ENCODE measurements around the gene TNKS1BP1. TPM values are rescaled to one million over a fixed set of nuclear protein-coding genes. Genes with fewer than 3 reads are reported as not detected.

TNKS1BP1 gene
- total RNA-seq, 1 experiment from 2014 or later = 218 TPM

- Histone ChIP-seq H3K4me1 (replicated peaks; ENCODE audit: insufficient read depth) (no peaks in the 10 kb centered on the region), H3K79me2 (ENCODE audit: low read depth) (no peaks in the 10 kb centered on the region), H3K36me3 (ENCODE audit: low read depth) (no peaks in the 10 kb centered on the region), H3K27ac (no peak overlapping the region), H3K4me3 (no peak overlapping the region), H3K4me2 (no peak overlapping the region), H2AFZ (no peak overlapping the region), H3K27me3 (ENCODE audit: insufficient read depth, low read depth) (0 out of 2 replicates have a peak, but pooled peaks cover 6% of the 10 kb centered on the region), H3F3A (ENCODE audit: insufficient read depth, low read depth) (no peaks in the 10 kb centered on the region), H4K20me1 (ENCODE audit: insufficient read depth) (no peaks in the 10 kb centered on the region), H3K9me3 (ENCODE audit: insufficient read depth, low read depth) (no peaks in the 10 kb centered on the region), H3K9me2 (ENCODE audit: insufficient read depth) (no peaks in the 10 kb centered on the region)
- intact Hi-C loops (cut with micrococcal nuclease; ENCODE audit: unreplicated experiment) = no loop called here
- DNase-seq = no peak
- CTCF ChIA-PET = no interaction called here
- no TSS peak for BruUV-seq (replicated peaks)
- TF ChIP-seq CTCF (conservative IDR thresholded peaks at IDR 0.05) (no peak), EZH2 (IDR thresholded peaks at IDR 0.05; ENCODE audit: low read depth) (no peak)
- POLR2A ChIA-PET (ENCODE audit: unreplicated experiment) = no interaction called here
Measured at GRCh38 chr11:57370941-57371340, 46.2 kb upstream of the TNKS1BP1 start.

- TF ChIP-seq CTCF (conservative IDR thresholded peaks at IDR 0.05) = no peak
- no peak for TF ChIP-seq EZH2 (IDR thresholded peaks at IDR 0.05; ENCODE audit: low read depth)
- H3F3A ChIP-seq (ENCODE audit: insufficient read depth, low read depth) = no peaks in the 10 kb centered on the region
- intact Hi-C loops (cut with micrococcal nuclease; ENCODE audit: unreplicated experiment) = no loop called here
- no peaks in the 10 kb centered on the region for H3K36me3 ChIP-seq (ENCODE audit: low read depth)
- no peaks in the 10 kb centered on the region for H3K79me2 ChIP-seq (ENCODE audit: low read depth)
- ChIA-PET POLR2A (ENCODE audit: unreplicated experiment) (no interaction called here), CTCF (no interaction called here)
- BruUV-seq (replicated peaks) = no TSS peak
- no peak overlapping the region for H3K4me2 ChIP-seq
- H3K4me3 ChIP-seq = no peak overlapping the region
- no peak overlapping the region for H2AFZ ChIP-seq
- H3K9me3 ChIP-seq (ENCODE audit: insufficient read depth, low read depth) = no peaks in the 10 kb centered on the region
- no peaks in the 10 kb centered on the region for H4K20me1 ChIP-seq (ENCODE audit: insufficient read depth)
- 0 out of 2 replicates have a peak, but pooled peaks cover 13% of the 10 kb centered on the region for H3K27me3 ChIP-seq (ENCODE audit: insufficient read depth, low read depth)
- DNase-seq = no peak
- no peak overlapping the region for H3K27ac ChIP-seq
- H3K4me1 ChIP-seq (replicated peaks; ENCODE audit: insufficient read depth) = no peaks in the 10 kb centered on the region
- H3K9me2 ChIP-seq (ENCODE audit: insufficient read depth) = no peaks in the 10 kb centered on the region
Measured at GRCh38 chr11:57370251-57370650, 45.5 kb upstream of the TNKS1BP1 start.

- CTCF ChIA-PET = interaction anchor here (0.5 to 1.8 kb wide), 3 partner anchors 90 to 1283 kb away, joined by 3 to 4 read pairs (median 3); no protein-coding TSS in a partner anchor
- Histone ChIP-seq H2AFZ (no peak overlapping the region), H3K9me3 (ENCODE audit: insufficient read depth, low read depth) (no peaks in the 10 kb centered on the region), H3F3A (ENCODE audit: insufficient read depth, low read depth) (no peaks in the 10 kb centered on the region), H3K79me2 (ENCODE audit: low read depth) (no peaks in the 10 kb centered on the region), H3K36me3 (ENCODE audit: low read depth) (no peaks in the 10 kb centered on the region), H3K27ac (no peak overlapping the region), H3K9me2 (ENCODE audit: insufficient read depth) (no peaks in the 10 kb centered on the region), H3K4me1 (replicated peaks; ENCODE audit: insufficient read depth) (no peaks in the 10 kb centered on the region), H3K4me2 (peak overlapping the region; percentile 23; the same call in 1 of the 2 replicates), H3K4me3 (no peak overlapping the region), H4K20me1 (ENCODE audit: insufficient read depth) (no peaks in the 10 kb centered on the region), H3K27me3 (ENCODE audit: insufficient read depth, low read depth) (peaks cover 22% of the 10 kb centered on the region; the same call in 1 of the 2 replicates)
- intact Hi-C loops (cut with micrococcal nuclease; ENCODE audit: unreplicated experiment) = no loop called here
- POLR2A ChIA-PET (ENCODE audit: unreplicated experiment) = no interaction called here
- TF ChIP-seq EZH2 (IDR thresholded peaks at IDR 0.05; ENCODE audit: low read depth) (no peak), CTCF (conservative IDR thresholded peaks at IDR 0.05) (no peak)
- BruUV-seq (replicated peaks) = no TSS peak
- no peak for DNase-seq
Measured at GRCh38 chr11:57368845-57369232, 44.1 kb upstream of the TNKS1BP1 start.

All from PC-9 (cell line).